Calu3 (cell line): ENCODE measurements around the gene DECR2. TPM values are rescaled to one million over a fixed set of nuclear protein-coding genes. Genes with fewer than 3 reads are reported as not detected.
A peak's percentile ranks its signal among the peaks of the same experiment; 100 is the strongest.

Experiments
- BruUV-seq: library from RNA; stranded (reverse); fragments of 400-500 nt; replicated peaks from 2 replicates; lab custom pipeline; 2021; lab: Mats Ljungman, UMichigan
- CTCF ChIA-PET: fragments of 300-600 bp; sonication (Branson Sonifier 250); formaldehyde crosslinking; loops from one replicate; lab custom pipeline; 2022; ENCODE audit warnings: antibody characterized with exemption; lab: Charles Lee
- DNase-seq: peaks from one replicate; pipeline ENCODE4 v3.0.0; 2022
- H3K27ac Mint-ChIP-seq: one replicate; pipeline ENCODE4 v1.8.0; 2022; ENCODE audit warnings: mixed read lengths; ENCODE audit not compliant: unreplicated experiment
- H3K27me3 Mint-ChIP-seq: one replicate; pipeline ENCODE4 v1.8.0; 2022; ENCODE audit warnings: mixed read lengths; ENCODE audit not compliant: unreplicated experiment
- H3K36me3 Mint-ChIP-seq: one replicate; pipeline ENCODE4 v1.8.0; 2022; ENCODE audit warnings: mild to moderate bottlenecking, moderate library complexity, mixed read lengths; ENCODE audit not compliant: insufficient read depth, unreplicated experiment
- H3K4me1 Mint-ChIP-seq: one replicate; pipeline ENCODE4 v1.8.0; 2022; ENCODE audit warnings: mild to moderate bottlenecking, low read depth, mixed read lengths; ENCODE audit not compliant: unreplicated experiment
- H3K4me3 Mint-ChIP-seq: one replicate; pipeline ENCODE4 v1.8.0; 2022; ENCODE audit warnings: mild to moderate bottlenecking, low read depth, moderate library complexity, mixed read lengths; ENCODE audit not compliant: unreplicated experiment
- H3K9me3 Mint-ChIP-seq: one replicate; pipeline ENCODE4 v1.8.0; 2022; ENCODE audit warnings: low read depth, mixed read lengths; ENCODE audit not compliant: unreplicated experiment
- intact Hi-C: fragments of 100-400 bp; cut with micrococcal nuclease; formaldehyde crosslinking; loops from one replicate; pipeline ENCODE4 v1.10.0; 2022; ENCODE audit not compliant: unreplicated experiment
- total RNA-seq: library from RNA; stranded (reverse); gene quantifications from 2 replicates; pipeline ENCODE4 v1.2.3, GENCODE V29; 2022
- TF ChIP-seq, protein P1 (sequence below): fragments of 200-600 bp; IDR thresholded peaks from one replicate; pipeline ENCODE4 v1.8.0; 2022; ENCODE audit warnings: antibody characterized with exemption; ENCODE audit not compliant: unreplicated experiment

DECR2 gene
- total RNA-seq, 1 experiment from 2014 or later, result 41.2 TPM

DNA sequence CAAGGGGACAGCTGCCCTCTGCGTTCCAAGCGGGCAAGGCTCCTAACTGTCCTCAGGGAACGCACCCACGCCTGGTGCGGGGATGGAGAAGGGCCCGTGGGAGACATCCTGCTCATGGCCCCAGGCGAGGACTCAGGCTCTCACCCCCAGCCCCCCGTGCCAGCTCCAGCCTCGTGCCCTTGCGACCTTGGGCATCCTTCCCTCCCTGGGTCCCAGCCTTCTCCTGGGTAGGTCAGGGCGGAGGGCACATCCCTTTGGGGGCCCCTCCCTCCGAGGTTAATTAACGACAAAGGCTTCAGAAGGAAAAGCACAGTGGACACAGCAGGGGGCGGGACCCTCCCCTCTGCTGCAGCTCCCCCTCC is 22.9 kb upstream of the DECR2 start:
- CTCF ChIA-PET, result interaction anchor here (0.7 kb wide), 1 partner anchor 8 kb away, joined by 3 read pairs; no protein-coding TSS in a partner anchor
- H3K27me3 Mint-ChIP-seq, result no peaks in the 10 kb centered on the region
- BruUV-seq, result no TSS peak
- no peak overlapping the region for H3K4me3 Mint-ChIP-seq
- peaks cover 9% of the 10 kb centered on the region for H3K4me1 Mint-ChIP-seq
- DNase-seq, result no peak
- no peaks in the 10 kb centered on the region for H3K9me3 Mint-ChIP-seq
- TF ChIP-seq, protein P1, sequence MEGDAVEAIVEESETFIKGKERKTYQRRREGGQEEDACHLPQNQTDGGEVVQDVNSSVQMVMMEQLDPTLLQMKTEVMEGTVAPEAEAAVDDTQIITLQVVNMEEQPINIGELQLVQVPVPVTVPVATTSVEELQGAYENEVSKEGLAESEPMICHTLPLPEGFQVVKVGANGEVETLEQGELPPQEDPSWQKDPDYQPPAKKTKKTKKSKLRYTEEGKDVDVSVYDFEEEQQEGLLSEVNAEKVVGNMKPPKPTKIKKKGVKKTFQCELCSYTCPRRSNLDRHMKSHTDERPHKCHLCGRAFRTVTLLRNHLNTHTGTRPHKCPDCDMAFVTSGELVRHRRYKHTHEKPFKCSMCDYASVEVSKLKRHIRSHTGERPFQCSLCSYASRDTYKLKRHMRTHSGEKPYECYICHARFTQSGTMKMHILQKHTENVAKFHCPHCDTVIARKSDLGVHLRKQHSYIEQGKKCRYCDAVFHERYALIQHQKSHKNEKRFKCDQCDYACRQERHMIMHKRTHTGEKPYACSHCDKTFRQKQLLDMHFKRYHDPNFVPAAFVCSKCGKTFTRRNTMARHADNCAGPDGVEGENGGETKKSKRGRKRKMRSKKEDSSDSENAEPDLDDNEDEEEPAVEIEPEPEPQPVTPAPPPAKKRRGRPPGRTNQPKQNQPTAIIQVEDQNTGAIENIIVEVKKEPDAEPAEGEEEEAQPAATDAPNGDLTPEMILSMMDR, result no peak
- peaks cover 40% of the 10 kb centered on the region for H3K36me3 Mint-ChIP-seq
- intact Hi-C loops, result no loop called here
- no peak overlapping the region for H3K27ac Mint-ChIP-seq

DNA sequence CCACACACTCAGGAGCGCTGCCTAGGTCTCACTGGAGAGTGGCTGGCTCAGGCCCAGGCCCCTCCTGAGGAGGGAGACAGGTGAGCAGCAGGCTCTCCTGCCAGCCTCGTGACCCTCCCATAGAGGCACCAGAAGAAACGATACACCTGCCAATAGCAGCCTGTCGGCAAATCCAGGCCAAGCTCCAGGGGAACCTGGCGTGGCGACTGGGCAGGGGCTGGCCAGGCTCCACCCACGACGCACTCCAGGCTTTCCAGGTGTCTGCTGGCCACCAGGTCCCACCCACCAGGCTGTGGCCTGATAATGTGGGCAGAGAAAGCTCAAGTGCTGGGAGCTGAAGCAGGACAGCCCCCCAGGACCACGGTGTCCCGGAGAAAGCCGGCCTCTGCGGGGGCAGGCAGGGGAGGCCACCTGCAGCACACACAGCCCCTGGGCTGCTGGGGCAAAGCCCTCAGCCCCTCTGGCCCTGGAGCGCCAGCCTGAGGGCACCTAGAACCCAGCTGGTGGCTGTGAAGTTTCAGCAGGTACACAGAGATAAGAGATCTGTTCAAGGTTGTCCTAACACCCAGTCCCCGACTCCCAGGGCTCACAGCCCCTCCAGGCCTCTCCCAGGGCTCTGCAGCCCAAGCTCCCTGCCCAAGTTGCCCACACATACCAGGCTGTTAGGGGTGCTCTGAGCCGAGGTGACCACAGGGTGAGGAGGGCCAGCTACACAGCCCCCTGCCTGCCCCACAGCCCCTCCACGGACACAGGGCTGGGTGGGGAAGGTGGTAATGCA is 22.3 kb upstream of the DECR2 start:
- no peak overlapping the region for H3K4me3 Mint-ChIP-seq
- no TSS peak for BruUV-seq
- CTCF ChIA-PET, result interaction anchor here (0.7 to 1.1 kb wide), 2 partner anchors 8 to 9 kb away, joined by 3 to 6 read pairs; partner anchors contain the start of gene MRPL28
- H3K4me1 Mint-ChIP-seq, result peaks cover 9% of the 10 kb centered on the region
- no peaks in the 10 kb centered on the region for H3K9me3 Mint-ChIP-seq
- no peak overlapping the region for H3K27ac Mint-ChIP-seq
- intact Hi-C loops, result no loop called here
- DNase-seq, result no peak
- peaks cover 39% of the 10 kb centered on the region for H3K36me3 Mint-ChIP-seq
- no peaks in the 10 kb centered on the region for H3K27me3 Mint-ChIP-seq
- TF ChIP-seq, protein P1, result no peak

DNA sequence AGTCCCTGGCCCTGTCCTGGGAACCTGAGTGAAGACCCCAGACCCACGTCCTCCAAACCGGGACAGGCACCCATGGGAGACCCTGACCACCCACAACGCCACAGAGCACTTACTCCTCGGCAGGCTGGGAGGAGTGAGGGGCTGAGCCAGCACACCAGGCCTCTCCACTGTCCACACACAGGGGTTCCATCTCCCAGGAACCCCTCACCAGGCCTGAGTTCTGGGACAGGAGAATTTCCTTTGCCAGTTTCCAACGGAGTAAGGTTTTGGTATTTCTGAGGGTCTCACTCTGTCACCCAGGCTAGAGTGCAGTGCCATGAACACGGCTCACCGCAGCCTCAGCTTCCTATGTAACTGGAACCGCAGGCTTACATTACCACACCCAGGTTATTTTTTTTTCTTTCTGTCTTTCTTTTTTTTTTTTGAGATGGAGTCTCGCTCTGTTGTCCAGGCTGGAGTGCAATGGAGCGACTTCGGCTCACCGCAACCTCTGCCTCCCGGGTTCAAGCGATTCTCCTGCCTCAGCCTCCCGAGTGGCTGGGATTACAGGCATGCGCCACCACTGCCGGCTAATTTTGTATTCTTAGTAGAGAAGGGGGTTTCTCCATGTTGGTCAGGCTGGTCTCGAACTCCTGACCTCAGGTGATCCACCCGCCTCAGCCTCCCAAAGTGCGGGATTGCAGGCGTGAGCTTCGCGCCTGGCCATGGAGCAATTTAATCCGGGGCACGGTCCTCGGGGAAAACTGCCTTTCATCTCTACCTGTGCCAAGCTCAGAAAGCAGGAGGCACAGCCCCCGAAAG is 21.5 kb upstream of the DECR2 start:
- CTCF ChIA-PET, result interaction anchor here (0.7 to 1.2 kb wide), 3 partner anchors 9 to 27 kb away, joined by 3 to 6 read pairs (median 5); partner anchors contain the start of genes AXIN1 and MRPL28
- Mint-ChIP-seq H3K4me1 (peaks cover 9% of the 10 kb centered on the region), H3K27me3 (no peaks in the 10 kb centered on the region), H3K4me3 (peak overlapping the region; percentile 50), H3K36me3 (peaks cover 39% of the 10 kb centered on the region), H3K27ac (peak overlapping the region; percentile 42), H3K9me3 (no peaks in the 10 kb centered on the region)
- TF ChIP-seq, protein P1, result no peak
- BruUV-seq, result TSS peak; percentile 12
- no peak for DNase-seq
- intact Hi-C loops, result no loop called here

DNA sequence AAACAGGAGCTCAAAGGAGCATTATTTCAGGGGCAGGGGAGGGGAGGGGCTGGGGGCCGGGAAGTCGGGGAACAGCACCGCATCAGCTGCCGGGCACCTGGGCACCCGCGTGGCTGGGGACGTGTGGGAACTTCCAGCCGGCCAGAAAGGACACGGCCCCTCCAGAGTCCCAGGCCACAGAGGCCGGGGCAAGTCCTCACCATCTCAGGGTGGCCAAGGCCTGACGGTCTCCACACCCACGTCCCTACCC is 21.0 kb upstream of the DECR2 start:
- intact Hi-C loops, result no loop called here
- CTCF ChIA-PET, result interaction anchor here (0.7 to 1.5 kb wide), 3 partner anchors 10 to 273 kb away, joined by 3 to 5 read pairs (median 3); partner anchors contain the start of gene AXIN1
- Mint-ChIP-seq H3K4me3 (peak overlapping the region; percentile 50), H3K9me3 (no peaks in the 10 kb centered on the region), H3K27me3 (no peaks in the 10 kb centered on the region), H3K4me1 (peaks cover 9% of the 10 kb centered on the region), H3K27ac (no peak overlapping the region), H3K36me3 (peaks cover 39% of the 10 kb centered on the region)
- TF ChIP-seq, protein P1, result no peak
- DNase-seq, result no peak
- BruUV-seq, result no TSS peak
